NCI-H187 treated with DMSO at 0.1 percent for 48 hours (cell line): ENCODE results near the gene CENPA.
"Not testable (repeated sequence)": the region's sequence is repeated elsewhere in the genome, so short reads cannot be mapped to it uniquely, and the experiment has no call there.

Experiments used
- DNase-seq: peaks from one replicate; lab custom pipeline; 2025; lab: John Stamatoyannopoulos, UW

The CENPA gene

GRCh38 chr2:26793518-26793917 is 7.7 kb downstream of the CENPA start:
- DNase-seq, result no peak

DNA sequence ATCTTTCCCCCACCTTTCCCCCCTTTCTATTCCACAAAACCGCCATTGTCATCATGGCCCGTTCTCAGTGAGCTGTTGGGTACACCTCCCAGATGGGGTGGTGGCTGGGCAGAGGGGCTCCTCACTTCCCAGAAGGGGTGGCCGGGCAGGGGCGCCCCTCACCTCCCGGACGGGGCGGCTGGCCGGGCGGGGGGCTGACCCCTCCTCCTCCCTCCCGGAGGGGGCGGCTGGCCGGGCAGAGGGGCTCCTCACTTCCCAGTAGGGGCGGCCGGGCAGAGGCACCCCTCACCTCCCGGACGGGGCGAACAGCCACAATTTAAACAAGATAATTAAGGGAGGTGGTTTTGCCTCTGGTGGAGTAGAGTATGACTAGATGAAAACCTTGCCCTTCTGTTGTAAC is 9.3 kb downstream of the CENPA start:
- not testable (repeated sequence) for DNase-seq

DNA sequence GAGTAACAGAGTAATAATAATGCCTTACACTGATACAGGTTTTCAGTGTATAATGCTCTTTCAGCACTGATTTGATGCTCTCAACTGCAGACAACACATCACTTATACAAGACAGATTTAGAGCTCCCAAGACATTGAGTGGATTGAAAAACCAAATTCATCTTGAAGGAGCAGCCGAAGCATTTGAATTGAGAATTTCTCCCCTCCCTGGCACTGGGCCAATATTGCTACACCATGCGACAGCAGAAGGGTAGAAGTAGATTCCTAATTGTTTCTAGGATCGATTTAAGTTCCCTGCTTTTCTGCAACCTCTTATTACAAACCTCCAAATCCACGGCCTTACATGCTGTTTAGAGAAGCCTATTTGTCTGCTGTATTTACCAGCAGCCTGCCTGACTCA is 15.5 kb downstream of the CENPA start:
- no peak for DNase-seq

DNA sequence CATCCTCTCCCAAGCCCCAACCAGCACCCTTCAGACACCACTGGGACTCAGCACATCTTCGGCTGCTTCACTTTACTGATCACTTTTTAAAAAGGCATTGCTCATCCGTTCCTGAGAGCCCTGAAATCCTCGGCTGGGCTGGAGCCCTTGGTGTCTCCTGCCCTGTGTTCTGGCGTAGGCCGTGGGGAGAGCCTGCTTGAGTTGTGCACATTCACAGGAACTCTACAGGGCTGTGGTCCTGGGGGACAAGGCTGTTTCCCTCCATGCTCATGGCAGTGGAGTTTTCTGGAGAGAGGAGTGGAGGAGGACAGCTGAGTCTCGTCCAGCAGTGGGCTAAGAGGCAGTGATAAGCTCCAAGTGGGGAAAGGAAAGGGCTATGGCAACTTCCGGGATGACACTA is 15.9 kb downstream of the CENPA start:
- DNase-seq, result no peak

DNA sequence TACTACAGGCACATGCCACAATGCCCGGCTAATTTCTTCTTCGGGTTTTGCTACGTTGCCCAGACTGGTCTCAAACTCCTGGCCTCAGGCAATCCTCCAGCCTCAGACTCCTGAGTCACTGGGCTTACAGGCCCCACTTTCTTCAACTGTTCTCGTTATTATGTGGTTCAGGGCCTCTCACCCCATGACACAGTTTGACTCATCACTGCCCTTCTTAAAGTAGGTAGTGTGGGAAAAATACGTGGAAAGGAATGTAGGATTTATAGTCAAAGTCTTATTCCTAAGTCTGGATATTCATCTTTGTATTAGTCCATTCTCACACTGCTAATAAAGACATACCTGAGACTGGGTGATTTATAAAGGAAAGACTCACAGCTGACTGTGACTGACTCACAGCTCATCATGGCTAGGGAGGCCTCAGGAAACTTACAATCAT is 19.4 kb downstream of the CENPA start:
- no peak for DNase-seq

DNA sequence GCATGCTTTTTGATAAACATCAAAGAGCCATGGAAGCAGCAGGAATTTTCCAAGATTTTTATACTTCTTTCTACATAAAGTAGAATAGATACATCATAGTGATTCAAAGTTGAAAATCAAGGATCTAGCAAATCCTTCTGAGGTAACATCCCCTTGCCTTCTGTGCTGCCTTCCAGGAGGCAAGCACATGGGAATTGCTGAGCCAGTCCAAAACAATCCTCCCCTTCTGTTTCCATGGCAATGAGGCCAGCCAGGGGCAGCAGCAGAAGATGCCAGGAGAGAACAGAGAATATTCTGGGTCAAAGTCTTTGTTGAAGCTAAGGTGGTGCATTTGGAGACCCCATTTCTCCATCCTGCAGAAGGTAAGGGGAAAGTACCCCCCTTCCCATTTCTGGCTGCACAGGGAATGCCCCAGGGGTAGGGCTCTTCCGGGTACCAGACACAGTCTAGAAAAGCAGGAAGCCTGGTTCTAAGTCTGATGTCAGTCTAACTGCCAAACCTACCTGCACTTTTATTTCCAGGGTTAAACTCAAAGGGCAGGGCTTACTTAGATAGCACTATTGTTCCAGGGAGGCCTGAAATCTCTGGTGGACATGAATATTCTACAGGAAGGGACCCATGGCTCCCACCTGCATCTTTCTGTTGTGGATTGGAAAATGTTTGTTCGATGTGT is 22.1 kb downstream of the CENPA start:
- no peak for DNase-seq

- DNase-seq, result no peak
Measured at GRCh38 chr2:26809211-26809610, 23.4 kb downstream of the CENPA start.

DNA sequence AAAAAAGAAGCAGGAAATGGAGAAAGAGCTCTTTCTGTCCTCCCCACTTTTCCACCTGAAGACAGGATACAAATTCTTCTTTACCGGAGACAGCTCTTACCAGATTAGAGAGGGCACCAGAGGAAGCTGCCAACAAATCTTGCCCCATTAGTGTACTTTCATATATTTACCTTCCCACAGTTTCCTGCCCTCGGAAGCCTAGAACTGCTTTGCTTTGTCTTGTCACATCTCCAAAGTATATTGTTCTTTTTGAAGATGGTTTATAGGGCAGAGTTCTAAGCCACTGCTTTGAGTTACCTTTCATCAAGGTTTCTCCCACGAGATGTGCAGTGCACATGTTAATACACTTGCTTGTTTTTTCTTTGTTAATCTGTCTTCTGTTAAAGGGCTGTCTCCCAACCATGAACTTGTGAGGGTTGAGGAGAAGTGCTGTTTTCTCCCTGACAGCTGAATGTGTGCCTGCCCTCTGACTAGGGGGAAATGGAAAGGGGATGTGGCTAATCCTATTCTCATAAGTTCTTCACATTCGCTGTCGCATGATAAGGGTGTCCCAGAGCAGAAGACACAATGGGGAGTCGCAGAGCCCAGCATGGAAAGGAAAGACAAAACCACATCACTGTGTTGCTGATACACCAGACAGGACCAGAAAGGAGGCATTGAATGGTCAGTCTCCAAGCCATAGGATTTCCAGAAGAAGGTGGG is 24.2 kb downstream of the CENPA start:
- no peak for DNase-seq

DNA sequence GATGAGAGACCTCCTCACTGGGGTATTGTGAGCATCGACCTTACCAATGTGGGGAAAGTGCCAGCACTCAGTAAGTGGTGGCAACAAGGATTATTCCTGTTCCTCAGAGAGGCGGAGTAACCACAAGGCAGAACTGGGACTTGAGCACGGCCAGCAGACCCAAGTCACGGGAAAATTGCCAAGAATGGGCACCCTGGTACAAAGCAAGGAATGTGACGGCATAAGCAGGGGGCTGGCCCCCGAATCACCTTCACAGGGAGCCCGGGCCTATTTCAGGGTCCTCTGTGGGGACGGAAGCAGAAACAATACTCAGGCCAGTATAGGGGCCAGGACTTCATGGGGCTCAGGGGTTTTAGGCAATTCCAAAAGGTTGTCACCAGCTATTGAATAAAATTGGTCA is 25.4 kb downstream of the CENPA start:
- DNase-seq, result no peak

GRCh38 chr2:26811791-26812694 is 26.2 kb downstream of the CENPA start:
- DNase-seq, result no peak

DNA sequence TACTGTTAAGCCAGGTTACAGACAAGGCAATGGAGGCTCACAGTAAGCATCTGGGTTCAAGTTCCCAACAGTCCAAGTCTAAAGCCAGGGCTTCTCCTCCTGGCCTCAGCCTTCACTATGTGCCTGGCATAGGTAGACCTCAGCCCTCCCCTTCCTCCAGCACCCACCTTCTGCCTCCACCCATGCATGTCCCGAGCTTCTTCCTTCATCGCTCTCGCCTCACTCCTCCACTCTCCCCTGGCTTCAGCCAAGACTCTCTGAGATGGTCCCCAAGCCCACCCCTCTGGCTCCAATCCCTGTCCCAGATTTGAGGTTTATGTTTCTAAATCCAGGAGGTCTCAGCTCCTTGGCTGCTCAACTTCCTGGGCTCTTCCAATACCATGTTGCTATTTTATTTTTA is 26.9 kb downstream of the CENPA start:
- no peak for DNase-seq

- DNase-seq, result not testable (repeated sequence)
Measured at GRCh38 chr2:26814072-26814765, 28.4 kb downstream of the CENPA start.

DNA sequence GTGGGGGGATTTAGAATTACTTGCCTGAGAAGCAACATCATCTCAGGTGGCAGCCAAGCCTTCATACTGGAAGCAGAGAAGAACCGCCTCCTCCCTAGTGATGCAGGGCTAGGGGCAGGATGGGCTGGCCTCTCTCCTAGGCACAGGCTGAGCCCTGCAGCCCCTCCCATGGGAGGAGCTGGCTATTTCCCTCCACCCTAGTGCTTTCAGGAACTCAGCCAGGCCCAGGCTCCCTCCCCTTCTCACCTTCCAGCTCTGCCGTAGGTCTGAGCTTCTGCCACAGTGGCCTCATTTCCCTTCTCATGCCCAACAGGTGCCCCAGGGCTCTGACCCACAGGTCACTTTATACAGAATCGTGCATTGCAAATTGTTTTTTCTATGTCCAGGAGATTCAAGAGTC is 31.0 kb downstream of the CENPA start:
- DNase-seq, result no peak

DNA sequence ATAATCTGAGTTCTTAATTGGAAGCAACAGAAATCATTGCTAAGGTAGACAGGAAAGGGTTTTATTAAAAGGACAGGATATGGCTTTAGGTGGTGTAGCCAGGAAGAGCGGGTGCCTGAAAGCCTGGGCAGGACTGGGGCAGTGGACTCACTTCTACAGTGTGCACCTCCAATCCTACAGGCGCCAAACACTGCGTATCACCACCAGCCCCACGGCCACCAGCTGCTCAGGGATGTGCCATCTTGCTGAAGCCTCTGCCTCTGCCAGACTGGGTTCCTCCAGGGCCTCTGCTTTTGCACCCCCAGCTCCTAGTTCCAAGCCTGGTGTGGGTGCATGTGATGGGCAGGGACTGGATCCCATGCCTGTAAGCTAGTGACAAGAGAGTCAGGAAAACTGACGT is 32.4 kb downstream of the CENPA start:
- no peak for DNase-seq

- DNase-seq, result no peak
Measured at GRCh38 chr2:26818972-26819371, 33.1 kb downstream of the CENPA start.

DNA sequence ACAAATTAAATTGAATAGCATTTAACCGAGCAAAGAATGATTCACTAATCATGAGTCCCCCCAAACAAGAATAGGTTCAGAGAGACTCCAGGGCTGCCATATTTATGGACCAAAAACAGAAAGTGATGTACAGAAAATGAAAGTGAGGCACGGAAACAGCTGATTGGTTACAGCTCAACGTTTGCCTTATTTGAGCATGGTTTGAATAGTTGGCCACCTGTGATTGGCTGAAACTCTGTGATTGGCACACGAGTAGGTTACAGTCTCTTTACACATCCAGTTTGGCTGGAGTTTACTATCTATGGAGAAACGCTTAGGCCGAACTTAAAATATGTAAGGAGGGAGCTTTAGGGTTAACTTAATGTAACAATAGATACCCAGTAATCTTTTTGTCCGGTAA is 35.1 kb downstream of the CENPA start:
- no peak for DNase-seq

DNA sequence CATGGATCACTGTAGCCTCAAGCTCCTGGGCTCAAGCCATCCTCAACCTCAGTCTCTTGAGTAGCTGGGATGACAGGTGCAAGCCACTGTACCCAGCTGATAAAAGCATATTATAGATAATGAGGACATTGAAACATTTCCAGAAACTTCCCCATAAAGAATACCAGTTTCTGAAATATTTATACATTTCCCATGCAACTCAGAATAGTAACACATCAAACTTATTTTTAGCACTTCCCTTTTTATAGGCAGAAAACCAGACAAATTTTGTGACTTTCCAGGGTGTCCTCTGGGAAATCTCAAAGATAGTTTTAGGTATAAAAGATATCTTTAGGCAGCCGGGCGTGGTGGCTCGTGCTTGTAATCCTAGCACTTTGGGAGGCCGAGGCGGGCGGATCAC is 37.0 kb downstream of the CENPA start:
- DNase-seq, result no peak

- no peak for DNase-seq
Measured at GRCh38 chr2:26838121-26838906, 52.5 kb downstream of the CENPA start.

DNA sequence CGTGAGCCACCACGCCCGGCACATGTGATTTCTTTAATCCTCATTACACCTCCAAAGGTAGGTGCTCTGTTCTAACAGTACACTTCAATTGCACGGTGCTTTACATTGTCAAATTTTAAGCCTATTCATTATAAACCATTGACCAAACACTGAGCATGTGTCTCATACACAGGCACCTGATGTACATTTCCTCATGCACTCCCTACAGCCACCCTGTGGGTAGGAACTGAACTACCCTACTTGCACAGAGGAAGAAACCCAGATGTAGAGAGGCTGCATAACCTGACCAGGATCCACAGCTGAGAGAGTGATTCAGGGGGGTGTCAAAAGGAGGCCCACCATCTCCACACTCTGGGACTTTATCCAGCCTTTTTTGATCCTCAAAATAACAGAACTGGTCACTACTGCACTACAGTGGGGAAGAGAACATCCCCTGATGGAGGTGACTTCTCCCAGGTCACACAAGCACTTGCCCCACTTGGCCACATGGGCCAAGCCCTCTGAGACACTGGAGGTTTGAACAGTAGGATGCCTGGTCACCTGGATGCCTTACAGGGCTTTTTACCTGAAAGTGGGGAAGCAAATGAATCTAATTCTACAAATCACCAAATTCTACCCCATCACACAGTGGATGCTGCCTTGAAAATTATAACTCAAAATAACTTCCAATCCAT is 55.2 kb downstream of the CENPA start:
- no peak for DNase-seq

DNA sequence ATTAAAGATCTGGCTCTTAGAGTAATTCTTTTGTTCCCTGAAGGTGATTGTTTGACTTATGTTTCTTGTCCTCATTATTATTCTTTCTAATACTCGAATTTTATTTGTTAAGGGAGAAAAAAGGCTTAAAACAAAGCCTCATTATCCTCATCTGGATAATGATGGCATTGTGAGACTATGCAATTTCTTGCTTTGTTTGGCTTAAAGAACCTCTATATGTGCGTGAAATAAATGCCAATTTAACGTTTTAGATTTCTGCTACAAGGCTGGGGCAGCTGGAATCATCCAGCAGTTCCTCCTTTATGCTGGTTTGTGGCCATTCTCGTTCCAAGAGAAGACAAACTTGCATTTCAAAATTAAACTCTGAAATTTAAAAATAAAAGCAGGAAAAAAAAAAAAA is 57.2 kb downstream of the CENPA start:
- no peak for DNase-seq
